Activated T-helper 17 cell treated with anti-CD3 and anti-CD28 coated beads, Interleukin-2, amount 50 U/mL, for 72 hours (primary cell): ENCODE data around the gene RGS11. TPM values are rescaled to one million over a fixed set of nuclear protein-coding genes. Genes with fewer than 3 reads are reported as not detected.

Experiments used
- total RNA-seq, 2 donors: library from RNA; stranded (reverse); gene quantifications; one replicate each; pipeline ENCODE4 v1.2.3, GENCODE V29; 2022

Gene RGS11
- total RNA-seq, 2 donors from 2014 or later = 0.11 TPM; not detected in 1

Other genes starting within 250 kb of the RGS11 start
- gene POLR3K, start 222.3 kb downstream of the RGS11 start, total RNA-seq = 10 to 100 TPM; 26.4 to 61.9 TPM
- gene SNRNP25, start 222.1 kb downstream of the RGS11 start, total RNA-seq = 10 to 100 TPM; 34.4 to 60.3 TPM
- gene RHBDF1, start 203.3 kb downstream of the RGS11 start, total RNA-seq = under 1 TPM in 1 of 2 donors, not detected in 1; 0.24 TPM
- gene MPG, start 197.7 kb downstream of the RGS11 start, total RNA-seq = 10 to 100 TPM; 45.6 to 51.9 TPM
- 10 to 100 TPM; 33.7 to 48.3 TPM for gene NPRL3, start 137.3 kb downstream of the RGS11 start, total RNA-seq
- gene HBZ, start 123.3 kb downstream of the RGS11 start, total RNA-seq = not detected
- gene HBM, start 110.0 kb downstream of the RGS11 start, total RNA-seq = not detected
- gene HBA2, start 103.1 kb downstream of the RGS11 start, total RNA-seq = not detected
- gene HBA1, start 99.3 kb downstream of the RGS11 start, total RNA-seq = not detected
- not detected for gene HBQ1, start 95.5 kb downstream of the RGS11 start, total RNA-seq
- 10 to 100 TPM; 54.8 to 65.4 TPM for gene LUC7L, start 46.5 kb downstream of the RGS11 start, total RNA-seq
- gene FAM234A, start 41.1 kb downstream of the RGS11 start, total RNA-seq = 1 to 10 TPM; 4.0 to 6.8 TPM
- not detected for gene ARHGDIG, start 4.6 kb upstream of the RGS11 start, total RNA-seq
- gene PDIA2, start 7.2 kb upstream of the RGS11 start, total RNA-seq = not detected
- gene AXIN1, start 76.8 kb upstream of the RGS11 start, total RNA-seq = 10 to 100 TPM; 16.2 to 18.4 TPM
- gene MRPL28, start 94.6 kb upstream of the RGS11 start, total RNA-seq = 10 to 100 TPM; 63.4 to 86.2 TPM
- gene PGAP6, start 106.0 kb upstream of the RGS11 start, total RNA-seq = 10 to 100 TPM; 25.6 to 26.1 TPM
- 10 to 100 TPM; 21.8 to 41.9 TPM for gene NME4, start 121.3 kb upstream of the RGS11 start, total RNA-seq
- gene DECR2, start 125.9 kb upstream of the RGS11 start, total RNA-seq = 10 to 100 TPM; 12.0 to 12.7 TPM
- gene RAB11FIP3, start 149.7 kb upstream of the RGS11 start, total RNA-seq = 10 to 100 TPM; 26.9 to 28.3 TPM